Fibroblast of pulmonary artery (primary cell): ENCODE measurements around the gene ABCF2.

ENCODE experiments used
- DNase-seq: peaks from one replicate; pipeline ENCODE4 v3.0.0-alpha.2; 2010; ENCODE audit warnings: low read depth
- H3K4me3 ChIP-seq: replicated peaks from 2 replicates; pipeline ENCODE4 v1.5.1; 2011; ENCODE audit warnings: low read depth, mild to moderate bottlenecking, control low read depth, low read length, moderate library complexity
- TF ChIP-seq, protein P1 (sequence below): IDR thresholded peaks from 2 replicates; pipeline ENCODE4 v1.5.1; 2011; ENCODE audit warnings: mild to moderate bottlenecking, control low read depth, low read length, inconsistent platforms; ENCODE audit errors: missing control alignments

Gene ABCF2

DNA sequence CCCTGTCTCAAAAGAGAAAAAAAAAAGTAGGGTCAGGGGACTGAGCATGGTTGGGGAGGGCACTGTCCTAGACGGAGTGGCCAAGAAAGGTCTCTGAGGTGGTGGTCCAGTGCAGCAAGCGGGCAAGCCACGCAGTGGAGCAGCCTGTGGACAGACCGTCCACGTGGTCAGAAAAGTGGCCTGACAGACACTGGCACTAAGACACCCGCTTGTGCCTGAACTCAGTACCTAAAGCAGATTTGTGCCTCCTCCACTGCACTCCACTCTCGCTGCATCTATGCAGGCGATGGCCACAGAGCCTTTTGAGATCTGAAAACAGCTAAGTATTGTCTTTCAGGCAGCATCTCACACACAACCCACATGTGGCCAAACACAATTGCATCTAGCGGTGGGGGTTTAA, 48.8 kb downstream of the ABCF2 start:
- no peak overlapping the region for H3K4me3 ChIP-seq
- no peak for DNase-seq
- TF ChIP-seq, protein P1, sequence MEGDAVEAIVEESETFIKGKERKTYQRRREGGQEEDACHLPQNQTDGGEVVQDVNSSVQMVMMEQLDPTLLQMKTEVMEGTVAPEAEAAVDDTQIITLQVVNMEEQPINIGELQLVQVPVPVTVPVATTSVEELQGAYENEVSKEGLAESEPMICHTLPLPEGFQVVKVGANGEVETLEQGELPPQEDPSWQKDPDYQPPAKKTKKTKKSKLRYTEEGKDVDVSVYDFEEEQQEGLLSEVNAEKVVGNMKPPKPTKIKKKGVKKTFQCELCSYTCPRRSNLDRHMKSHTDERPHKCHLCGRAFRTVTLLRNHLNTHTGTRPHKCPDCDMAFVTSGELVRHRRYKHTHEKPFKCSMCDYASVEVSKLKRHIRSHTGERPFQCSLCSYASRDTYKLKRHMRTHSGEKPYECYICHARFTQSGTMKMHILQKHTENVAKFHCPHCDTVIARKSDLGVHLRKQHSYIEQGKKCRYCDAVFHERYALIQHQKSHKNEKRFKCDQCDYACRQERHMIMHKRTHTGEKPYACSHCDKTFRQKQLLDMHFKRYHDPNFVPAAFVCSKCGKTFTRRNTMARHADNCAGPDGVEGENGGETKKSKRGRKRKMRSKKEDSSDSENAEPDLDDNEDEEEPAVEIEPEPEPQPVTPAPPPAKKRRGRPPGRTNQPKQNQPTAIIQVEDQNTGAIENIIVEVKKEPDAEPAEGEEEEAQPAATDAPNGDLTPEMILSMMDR, result no peak

- TF ChIP-seq, protein P1, result no peak
- no peak for DNase-seq
- no peak overlapping the region for H3K4me3 ChIP-seq
These were observed 49.7 kb downstream of the ABCF2 start for GRCh38 chr7:151177310-151177709.

GRCh38 chr7:151176401-151176800, 50.6 kb downstream of the ABCF2 start:
- no peak overlapping the region for H3K4me3 ChIP-seq
- no peak for DNase-seq
- TF ChIP-seq, protein P1, result no peak

DNA sequence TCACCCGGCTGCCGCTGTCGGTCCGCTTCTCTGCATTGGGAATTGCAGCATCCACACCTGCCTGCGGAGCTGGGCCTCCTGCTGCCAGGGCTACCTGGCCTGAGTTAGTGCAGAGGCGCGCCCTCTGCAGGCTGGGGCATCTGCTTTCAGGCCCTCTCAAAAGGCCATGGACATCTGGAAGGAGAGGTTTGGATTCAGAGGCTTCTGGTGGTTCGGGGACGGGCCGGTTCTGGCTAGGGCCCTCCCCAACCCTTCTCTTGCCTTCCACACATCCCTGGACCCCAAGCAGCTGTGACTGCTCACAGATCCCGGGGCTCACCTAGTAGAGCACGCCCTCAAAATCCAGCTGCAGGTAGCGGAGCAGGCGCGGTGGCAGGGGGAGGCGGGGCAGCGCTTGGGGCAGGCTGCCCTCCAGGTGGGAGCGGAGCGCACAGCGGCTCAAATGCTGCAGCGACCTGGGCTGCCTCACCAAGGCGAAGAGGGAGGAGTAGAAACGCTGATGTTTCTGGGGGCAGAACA, 51.2 kb downstream of the ABCF2 start:
- H3K4me3 ChIP-seq, result no peak overlapping the region
- TF ChIP-seq, protein P1, result no peak

GRCh38 chr7:151175047-151175792, 51.8 kb downstream of the ABCF2 start:
- TF ChIP-seq, protein P1, result no peak
- no peak for DNase-seq
- H3K4me3 ChIP-seq, result no peak overlapping the region

More for the DNA sequence above, 51.2 kb downstream of the ABCF2 start:
- DNase-seq, result no peak

- no peak overlapping the region for H3K4me3 ChIP-seq
- TF ChIP-seq, protein P1, result no peak
- DNase-seq, result peak; percentile 31
These were observed 52.6 kb downstream of the ABCF2 start for GRCh38 chr7:151174246-151175046.
